Kidney (tissue), 14 donors: ENCODE measurements around the gene SHD. TPM values are rescaled to one million over a fixed set of nuclear protein-coding genes. Genes with fewer than 3 reads are reported as not detected.

Experiments used
- DNase-seq, 5 donors: peaks; one replicate each; pipeline ENCODE4 v3.0.0-alpha.2; 2013 to 2020
- FAIRE-seq: peaks from 2 replicates; lab custom pipeline; 2012; peaks lifted over from hg19 to GRCh38; lab: Jason Lieb, UNC
- H3K27ac ChIP-seq, 2 donors: one replicate each; pipeline ENCODE4 v1.7.0; 2013; ENCODE audit warnings: low read depth in 2 of 2, low read length in 2 of 2, inconsistent platforms in 1 of 2
- H3K27me3 ChIP-seq: one replicate; pipeline ENCODE4 v1.7.1; 2013; ENCODE audit warnings: low read length, inconsistent platforms; ENCODE audit not compliant: control insufficient read depth, insufficient read depth
- H3K36me3 ChIP-seq, 3 donors: one replicate each; pipeline versions ENCODE4 v1.7.0 to v1.7.1; 2013; ENCODE audit warnings: low read length in 3 of 3, control low read depth in 1 of 3, inconsistent platforms in 1 of 3; ENCODE audit not compliant: insufficient read depth in 3 of 3, control insufficient read depth in 2 of 3
- H3K4me1 ChIP-seq, 3 donors: one replicate each; pipeline versions ENCODE4 v1.7.0 to v1.7.1; 2013; ENCODE audit warnings: low read length in 3 of 3, inconsistent platforms in 1 of 3, low read depth in 1 of 3; ENCODE audit not compliant: control insufficient read depth in 2 of 3, insufficient read depth in 2 of 3
- H3K4me3 ChIP-seq, 3 donors: one replicate each; pipeline versions ENCODE4 v1.7.0 to v1.8.1; 2013; ENCODE audit warnings: low read length in 3 of 3, control low read depth in 1 of 3, inconsistent platforms in 1 of 3
- H3K9ac ChIP-seq, 3 donors: one replicate each; pipeline versions ENCODE4 v1.7.0 to v1.7.1; 2013; ENCODE audit warnings: low read length in 3 of 3, control low read depth in 1 of 3, inconsistent platforms in 1 of 3
- H3K9me3 ChIP-seq, 3 donors: one replicate each; pipeline versions ENCODE4 v1.7.0 to v1.7.1; 2013; ENCODE audit warnings: low read length in 3 of 3, control low read depth in 1 of 3, inconsistent platforms in 1 of 3; ENCODE audit not compliant: control insufficient read depth in 2 of 3, insufficient read depth in 1 of 3
- CTCF ChIP-seq: IDR thresholded peaks from 3 replicates; pipeline ENCODE4 v1.5.1; 2012; ENCODE audit warnings: mild to moderate bottlenecking, moderate library complexity, borderline replicate concordance; ENCODE audit not compliant: insufficient read depth; ENCODE audit errors: extremely low read depth
- intact Hi-C: fragments of 100-400 bp; cut with DNase I; formaldehyde crosslinking; loops from one replicate; pipeline ENCODE4 v1.11.1; 2022
- polyA plus RNA-seq: library from polyadenylated mRNA; stranded (reverse); fragments of 350-450 nt; fragmentation: Illumina TruSeq; extraction: RNeasy Lipid Tissue Mini Kit (QIAGEN cat#74804); gene quantifications from one replicate; pipeline ENCODE4 v1.2.3, GENCODE V29; 2014; ENCODE audit warnings: low read depth, low replicate concordance; ENCODE audit not compliant: insufficient read depth
- total RNA-seq: library from RNA; stranded (reverse); fragmentation: NEBNext Ultra II Directional; extraction: Animal tissue kit (Norgen Biotek cat#: 25700); gene quantifications from one replicate; pipeline ENCODE4 v1.2.1, GENCODE V29; 2021
- donor health status: control.
- donor health status: control.
- donor health status: control.
- donor health status: control.
- donor health status: control.
- donor health status: DM: yes; HTN: yes; CAD: no.
- donor health status: Normal renal cell carcinoma (clear cell type).

Gene SHD
- total and polyA plus RNA-seq, 2 donors from 2014 or later, result not detected

DNA sequence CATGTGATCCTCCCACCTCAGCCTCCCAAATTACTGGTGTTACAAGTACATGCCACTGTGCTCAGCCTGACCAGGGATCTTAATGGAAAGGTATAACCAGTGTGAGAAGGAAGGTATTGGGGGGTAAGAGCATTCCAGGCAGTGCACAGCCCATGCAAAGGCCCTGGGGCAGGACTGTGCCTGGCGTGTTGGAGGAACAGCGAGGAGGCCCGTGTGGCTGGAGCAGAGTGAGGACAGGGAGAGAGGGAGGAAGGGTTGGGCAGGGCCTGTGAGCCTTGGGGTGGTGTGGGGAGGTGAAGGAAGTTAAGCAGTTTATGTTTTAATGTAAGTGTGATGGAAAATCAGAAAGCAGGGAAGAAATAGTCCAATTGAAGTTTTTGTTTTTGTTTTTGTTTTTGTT is 21.5 kb downstream of the SHD start:
- Histone ChIP-seq H3K4me3 (no peak overlapping the region), H3K36me3 (no peaks in the 10 kb centered on the region), H3K27me3 (no peaks in the 10 kb centered on the region), H3K27ac (no peak overlapping the region), H3K9me3 (no peaks in the 10 kb centered on the region), H3K4me1 (no peaks in the 10 kb centered on the region), H3K9ac (no peak overlapping the region)
- DNase-seq, result no peak
- FAIRE-seq, result no peak
- TF ChIP-seq CTCF, result no peak
- intact Hi-C loops, result no loop called here

DNA sequence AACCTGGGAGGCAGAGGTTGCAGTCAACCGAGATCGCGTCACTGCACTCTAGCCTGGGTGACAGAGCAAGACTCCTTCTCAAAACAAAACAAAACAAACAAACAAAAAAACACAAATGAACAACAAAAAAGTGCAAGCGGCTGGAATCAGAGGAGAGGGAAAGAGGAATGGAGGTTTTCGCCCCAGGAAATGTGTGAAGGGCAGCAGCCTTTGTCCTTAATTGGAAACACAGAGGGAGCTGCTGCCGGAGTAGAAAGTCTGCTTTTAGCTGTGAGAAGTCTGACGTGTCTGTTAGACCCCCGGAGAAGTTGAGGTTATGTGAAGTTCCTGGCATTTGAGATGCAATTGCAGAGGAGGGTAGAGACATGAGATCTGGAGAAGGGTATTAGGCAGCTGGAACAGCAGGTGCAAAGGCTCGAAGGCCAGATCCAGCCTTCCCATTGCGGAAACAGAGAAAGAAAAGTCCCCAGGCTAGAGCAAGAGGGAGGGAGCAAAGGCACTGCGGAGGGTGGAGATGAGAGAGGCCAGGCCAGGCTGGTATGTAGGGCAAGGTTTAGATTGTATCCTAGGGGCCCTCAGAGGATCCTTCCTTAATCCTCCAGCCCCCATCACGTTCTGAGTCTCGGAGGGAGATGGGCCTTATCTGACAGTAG is 22.6 kb downstream of the SHD start:
- Histone ChIP-seq H3K4me3 (no peak overlapping the region), H3K9ac (no peak overlapping the region), H3K36me3 (no peaks in the 10 kb centered on the region), H3K9me3 (no peaks in the 10 kb centered on the region), H3K4me1 (no peaks in the 10 kb centered on the region), H3K27ac (no peak overlapping the region), H3K27me3 (no peaks in the 10 kb centered on the region)
- FAIRE-seq (no peak), DNase-seq (no peak)
- intact Hi-C loops, result no loop called here
- TF ChIP-seq CTCF, result no peak

- DNase-seq (no peak), FAIRE-seq (no peak)
- no peaks in the 10 kb centered on the region for H3K9me3 ChIP-seq
- intact Hi-C loops, result no loop called here
- TF ChIP-seq CTCF, result no peak
- no peaks in the 10 kb centered on the region for H3K4me1 ChIP-seq
- no peak within 1 kb of the TSS for H3K4me3 ChIP-seq
- H3K9ac ChIP-seq, result no peak within 1 kb of the TSS
- H3K36me3 ChIP-seq, result no peaks in the 10 kb centered on the region
- no peak within 1 kb of the TSS for H3K27ac ChIP-seq
- no peaks in the 10 kb centered on the region for H3K27me3 ChIP-seq
Observed at GRCh38 chr19:4302243-4302640, 23.2 kb downstream of the SHD start, which contains the start of gene TMIGD2. TSS of gene TMIGD2 (minus strand) at chr19:4302389. CDS start at chr19:4302385, 4 bp downstream.
